ENCODE measurements around the gene IL32.

The IL32 gene

GRCh38 chr16:3047387-3047720, 18.1 kb upstream of the IL32 start:
- TF ChIP-seq TAF1 (IDR thresholded peaks at IDR 0.05; ENCODE audit: borderline replicate concordance, insufficient read depth, low read length) (no peak), SIN3A (IDR thresholded peaks at IDR 0.05; ENCODE audit: borderline replicate concordance, insufficient read depth, low read length) (no peak)

- TF ChIP-seq POLR2AphosphoS5 (IDR thresholded peaks at IDR 0.05; ENCODE audit: low read depth, low read length), result no peak
- TF ChIP-seq SIN3A (IDR thresholded peaks at IDR 0.05; ENCODE audit: borderline replicate concordance, insufficient read depth, low read length), result no peak
- TF ChIP-seq REST (IDR thresholded peaks at IDR 0.05; ENCODE audit: insufficient read depth in 1 of 2, low read depth in 2 of 2, low read length in 2 of 2), result no peak
- no peak for TF ChIP-seq TAF1 (IDR thresholded peaks at IDR 0.05; ENCODE audit: borderline replicate concordance, insufficient read depth, low read length)
- no peak for TF ChIP-seq FOXP2 (optimal IDR thresholded peaks at IDR 0.05; ENCODE audit: borderline replicate concordance, extremely low read depth, extremely low read length, insufficient read depth)
Observed at GRCh38 chr16:3049921-3050481, 15.4 kb upstream of the IL32 start.

GRCh38 chr16:3050487-3050886, 15.0 kb upstream of the IL32 start:
- no peak for TF ChIP-seq FOXP2 (optimal IDR thresholded peaks at IDR 0.05; ENCODE audit: borderline replicate concordance, extremely low read depth, extremely low read length, insufficient read depth)
- no peak for TF ChIP-seq POLR2AphosphoS5 (IDR thresholded peaks at IDR 0.05; ENCODE audit: low read depth, low read length)
- no peak for TF ChIP-seq SIN3A (IDR thresholded peaks at IDR 0.05; ENCODE audit: borderline replicate concordance, insufficient read depth, low read length)
- TF ChIP-seq TAF1 (IDR thresholded peaks at IDR 0.05; ENCODE audit: borderline replicate concordance, insufficient read depth, low read length), result no peak
- no peak for TF ChIP-seq REST (IDR thresholded peaks at IDR 0.05; ENCODE audit: insufficient read depth in 1 of 2, low read depth in 2 of 2, low read length in 2 of 2)

GRCh38 chr16:3051009-3051408, 14.4 kb upstream of the IL32 start:
- TF ChIP-seq REST (IDR thresholded peaks at IDR 0.05; ENCODE audit: insufficient read depth in 1 of 2, low read depth in 2 of 2, low read length in 2 of 2), result no peak
- TF ChIP-seq FOXP2 (optimal IDR thresholded peaks at IDR 0.05; ENCODE audit: borderline replicate concordance, extremely low read depth, extremely low read length, insufficient read depth), result no peak
- no peak for TF ChIP-seq POLR2AphosphoS5 (IDR thresholded peaks at IDR 0.05; ENCODE audit: low read depth, low read length)
- TF ChIP-seq TAF1 (IDR thresholded peaks at IDR 0.05; ENCODE audit: borderline replicate concordance, insufficient read depth, low read length), result no peak
- no peak for TF ChIP-seq SIN3A (IDR thresholded peaks at IDR 0.05; ENCODE audit: borderline replicate concordance, insufficient read depth, low read length)

- TF ChIP-seq TAF1 (IDR thresholded peaks at IDR 0.05; ENCODE audit: borderline replicate concordance, insufficient read depth, low read length) (no peak), REST (IDR thresholded peaks at IDR 0.05; ENCODE audit: insufficient read depth in 1 of 2, low read depth in 2 of 2, low read length in 2 of 2) (no peak), SIN3A (IDR thresholded peaks at IDR 0.05; ENCODE audit: borderline replicate concordance, insufficient read depth, low read length) (no peak)
Observed at GRCh38 chr16:3051494-3051893, 13.9 kb upstream of the IL32 start.

All from PFSK-1 (cell line).